ENCODE measurements around the gene REXO2.

DNA sequence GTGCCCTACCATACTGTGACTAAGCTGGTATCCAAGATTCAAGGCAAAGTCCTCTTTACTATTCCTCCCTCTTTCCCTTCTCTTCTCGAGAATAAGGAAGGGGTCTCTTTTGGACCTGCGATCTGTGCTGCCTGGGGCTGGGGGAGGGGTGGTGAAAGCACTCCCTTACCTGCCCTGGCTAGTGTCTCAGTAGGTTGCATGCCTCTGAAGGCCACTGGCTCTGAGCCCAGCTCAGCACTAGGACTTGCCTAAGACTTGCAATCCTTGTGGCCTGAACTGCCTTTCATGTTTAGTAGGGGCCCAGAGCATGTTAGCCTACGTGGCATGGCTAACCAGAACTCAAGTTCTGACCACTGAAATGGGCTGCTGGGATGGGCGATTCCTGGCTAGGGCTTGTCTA, 13.0 kb upstream of the REXO2 start:
- TF ChIP-seq POLR2A (IDR thresholded peaks at IDR 0.05; ENCODE audit: borderline replicate concordance, extremely low read depth, insufficient read depth, insufficient read length) (no peak), POLR2AphosphoS5 (IDR thresholded peaks at IDR 0.05; ENCODE audit: low read depth, low read length) (no peak), CEBPB (IDR thresholded peaks at IDR 0.05; ENCODE audit: low read depth) (no peak), CTCF (IDR thresholded peaks at IDR 0.05 in 2 of 3, conservative IDR thresholded peaks at IDR 0.05 in 1 of 3; ENCODE audit: borderline replicate concordance in 1 of 3, insufficient read depth in 1 of 3, low read depth in 2 of 3, low read length in 2 of 3) (no peak), SRF (IDR thresholded peaks at IDR 0.05; ENCODE audit: low read depth) (no peak), RAD21 (IDR thresholded peaks at IDR 0.05; ENCODE audit: low read depth) (no peak), EGR1 (IDR thresholded peaks at IDR 0.05; ENCODE audit: low read depth) (no peak), EZH2 (IDR thresholded peaks at IDR 0.05) (no peak), YY1 (IDR thresholded peaks at IDR 0.05; ENCODE audit: extremely low read depth, insufficient replicate concordance, low read depth, low read length) (no peak), SIN3A (IDR thresholded peaks at IDR 0.05; ENCODE audit: low read depth) (no peak)
- TF ChIP-seq, protein P1, sequence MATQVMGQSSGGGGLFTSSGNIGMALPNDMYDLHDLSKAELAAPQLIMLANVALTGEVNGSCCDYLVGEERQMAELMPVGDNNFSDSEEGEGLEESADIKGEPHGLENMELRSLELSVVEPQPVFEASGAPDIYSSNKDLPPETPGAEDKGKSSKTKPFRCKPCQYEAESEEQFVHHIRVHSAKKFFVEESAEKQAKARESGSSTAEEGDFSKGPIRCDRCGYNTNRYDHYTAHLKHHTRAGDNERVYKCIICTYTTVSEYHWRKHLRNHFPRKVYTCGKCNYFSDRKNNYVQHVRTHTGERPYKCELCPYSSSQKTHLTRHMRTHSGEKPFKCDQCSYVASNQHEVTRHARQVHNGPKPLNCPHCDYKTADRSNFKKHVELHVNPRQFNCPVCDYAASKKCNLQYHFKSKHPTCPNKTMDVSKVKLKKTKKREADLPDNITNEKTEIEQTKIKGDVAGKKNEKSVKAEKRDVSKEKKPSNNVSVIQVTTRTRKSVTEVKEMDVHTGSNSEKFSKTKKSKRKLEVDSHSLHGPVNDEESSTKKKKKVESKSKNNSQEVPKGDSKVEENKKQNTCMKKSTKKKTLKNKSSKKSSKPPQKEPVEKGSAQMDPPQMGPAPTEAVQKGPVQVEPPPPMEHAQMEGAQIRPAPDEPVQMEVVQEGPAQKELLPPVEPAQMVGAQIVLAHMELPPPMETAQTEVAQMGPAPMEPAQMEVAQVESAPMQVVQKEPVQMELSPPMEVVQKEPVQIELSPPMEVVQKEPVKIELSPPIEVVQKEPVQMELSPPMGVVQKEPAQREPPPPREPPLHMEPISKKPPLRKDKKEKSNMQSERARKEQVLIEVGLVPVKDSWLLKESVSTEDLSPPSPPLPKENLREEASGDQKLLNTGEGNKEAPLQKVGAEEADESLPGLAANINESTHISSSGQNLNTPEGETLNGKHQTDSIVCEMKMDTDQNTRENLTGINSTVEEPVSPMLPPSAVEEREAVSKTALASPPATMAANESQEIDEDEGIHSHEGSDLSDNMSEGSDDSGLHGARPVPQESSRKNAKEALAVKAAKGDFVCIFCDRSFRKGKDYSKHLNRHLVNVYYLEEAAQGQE (IDR thresholded peaks at IDR 0.05; ENCODE audit: low read depth), result no peak

Measured in HCT116 (cell line).